ENCODE data around the gene WIPF2.
"Not testable (repeated sequence)": the region's sequence is repeated elsewhere in the genome, so short reads cannot be mapped to it uniquely, and the experiment has no call there.

GRCh38 chr17:40213914-40214313 is 5.2 kb upstream of the WIPF2 start:
- TF ChIP-seq, protein P1, sequence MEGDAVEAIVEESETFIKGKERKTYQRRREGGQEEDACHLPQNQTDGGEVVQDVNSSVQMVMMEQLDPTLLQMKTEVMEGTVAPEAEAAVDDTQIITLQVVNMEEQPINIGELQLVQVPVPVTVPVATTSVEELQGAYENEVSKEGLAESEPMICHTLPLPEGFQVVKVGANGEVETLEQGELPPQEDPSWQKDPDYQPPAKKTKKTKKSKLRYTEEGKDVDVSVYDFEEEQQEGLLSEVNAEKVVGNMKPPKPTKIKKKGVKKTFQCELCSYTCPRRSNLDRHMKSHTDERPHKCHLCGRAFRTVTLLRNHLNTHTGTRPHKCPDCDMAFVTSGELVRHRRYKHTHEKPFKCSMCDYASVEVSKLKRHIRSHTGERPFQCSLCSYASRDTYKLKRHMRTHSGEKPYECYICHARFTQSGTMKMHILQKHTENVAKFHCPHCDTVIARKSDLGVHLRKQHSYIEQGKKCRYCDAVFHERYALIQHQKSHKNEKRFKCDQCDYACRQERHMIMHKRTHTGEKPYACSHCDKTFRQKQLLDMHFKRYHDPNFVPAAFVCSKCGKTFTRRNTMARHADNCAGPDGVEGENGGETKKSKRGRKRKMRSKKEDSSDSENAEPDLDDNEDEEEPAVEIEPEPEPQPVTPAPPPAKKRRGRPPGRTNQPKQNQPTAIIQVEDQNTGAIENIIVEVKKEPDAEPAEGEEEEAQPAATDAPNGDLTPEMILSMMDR (conservative IDR thresholded peaks at IDR 0.05 in 1 of 2, IDR thresholded peaks at IDR 0.05 in 1 of 2; ENCODE audit: extremely low read depth in 1 of 2, insufficient read depth in 1 of 2, low read depth in 1 of 2, low read length in 2 of 2): not testable (repeated sequence)
- not testable (repeated sequence) for TF ChIP-seq EZH2 (IDR thresholded peaks at IDR 0.05; ENCODE audit: borderline replicate concordance, low read length)

Data from mammary epithelial cell (primary cell).